Glomerular endothelial cell (primary cell): Measurements from ENCODE around the gene TTC39B. TPM values are rescaled to one million over a fixed set of nuclear protein-coding genes. Genes with fewer than 3 reads are reported as not detected.
A peak's percentile ranks its signal among the peaks of the same experiment; 100 is the strongest.
"Not testable (repeated sequence)": the region's sequence is repeated elsewhere in the genome, so short reads cannot be mapped to it uniquely, and the experiment has no call there.

Experiments
- DNase-seq: peaks from one replicate; pipeline ENCODE4 v3.0.0-alpha.2; 2011; ENCODE audit warnings: low read depth, low spot score; ENCODE audit errors: extremely low read depth
- total RNA-seq: library from RNA; depleted of rRNA; stranded (reverse); fragments of >200 nt; gene quantifications from 2 replicates; pipeline ENCODE4 v1.2.3, GENCODE V29; 2015

Gene TTC39B
- 3.6 and 5.1 TPM in 2 replicates for total RNA-seq

- peak; percentile 23 for DNase-seq
These were observed at the start of gene TTC39B for GRCh38 chr9:15306757-15307522. Gene TTC39B, minus strand, starts transcription at chr9:15307216. Its CDS starts 91 bp downstream, at chr9:15307125.

- DNase-seq, result no peak
These were observed 48.7 kb upstream of the TTC39B start for GRCh38 chr9:15355669-15356068.

GRCh38 chr9:15354713-15355112, 47.7 kb upstream of the TTC39B start:
- DNase-seq, result no peak

- no peak for DNase-seq
These were observed 46.9 kb upstream of the TTC39B start for GRCh38 chr9:15353892-15354291.

GRCh38 chr9:15352306-15352705, 45.3 kb upstream of the TTC39B start:
- no peak for DNase-seq

GRCh38 chr9:15349892-15350761, 43.1 kb upstream of the TTC39B start:
- DNase-seq, result no peak

- DNase-seq, result no peak
These were observed 39.8 kb upstream of the TTC39B start for GRCh38 chr9:15346837-15347236.

- no peak for DNase-seq
These were observed 37.2 kb upstream of the TTC39B start for GRCh38 chr9:15344191-15344590.

GRCh38 chr9:15333376-15333881, 26.4 kb upstream of the TTC39B start:
- DNase-seq, result no peak

GRCh38 chr9:15332939-15333338, 25.9 kb upstream of the TTC39B start:
- no peak for DNase-seq

GRCh38 chr9:15329539-15330109, 22.6 kb upstream of the TTC39B start:
- DNase-seq, result no peak

- no peak for DNase-seq
These were observed 21.9 kb upstream of the TTC39B start for GRCh38 chr9:15328946-15329345.

GRCh38 chr9:15322695-15323094, 15.7 kb upstream of the TTC39B start:
- DNase-seq, result not testable (repeated sequence)

- not testable (repeated sequence) for DNase-seq
These were observed 12.6 kb upstream of the TTC39B start for GRCh38 chr9:15319661-15320060.

- DNase-seq, result no peak
These were observed 10.8 kb upstream of the TTC39B start for GRCh38 chr9:15317836-15318235.

- no peak for DNase-seq
These were observed 4.6 kb upstream of the TTC39B start for GRCh38 chr9:15311607-15312006.

- DNase-seq, result no peak
These were observed 3.3 kb upstream of the TTC39B start for GRCh38 chr9:15310107-15310850.

- no peak for DNase-seq
These were observed 1.5 kb upstream of the TTC39B start for GRCh38 chr9:15308511-15308910.

GRCh38 chr9:15307523-15307841, 466 bp upstream of the TTC39B start:
- no peak for DNase-seq

GRCh38 chr9:15306068-15306756, 804 bp downstream of the TTC39B start:
- no peak for DNase-seq
